Hematopoietic multipotent progenitor cell treated with erythropoietin and hydrocortisone succinate and interleukin-3 and kit ligand, for 8 days (in vitro differentiated cells): ENCODE measurements around the gene ENTPD2.
"Not testable (repeated sequence)": the region's sequence is repeated elsewhere in the genome, so short reads cannot be mapped to it uniquely, and the experiment has no call there.

Source experiments
- DNase-seq: peaks from one replicate; pipeline ENCODE4 v3.0.0-alpha.2; 2015

Gene ENTPD2

DNA sequence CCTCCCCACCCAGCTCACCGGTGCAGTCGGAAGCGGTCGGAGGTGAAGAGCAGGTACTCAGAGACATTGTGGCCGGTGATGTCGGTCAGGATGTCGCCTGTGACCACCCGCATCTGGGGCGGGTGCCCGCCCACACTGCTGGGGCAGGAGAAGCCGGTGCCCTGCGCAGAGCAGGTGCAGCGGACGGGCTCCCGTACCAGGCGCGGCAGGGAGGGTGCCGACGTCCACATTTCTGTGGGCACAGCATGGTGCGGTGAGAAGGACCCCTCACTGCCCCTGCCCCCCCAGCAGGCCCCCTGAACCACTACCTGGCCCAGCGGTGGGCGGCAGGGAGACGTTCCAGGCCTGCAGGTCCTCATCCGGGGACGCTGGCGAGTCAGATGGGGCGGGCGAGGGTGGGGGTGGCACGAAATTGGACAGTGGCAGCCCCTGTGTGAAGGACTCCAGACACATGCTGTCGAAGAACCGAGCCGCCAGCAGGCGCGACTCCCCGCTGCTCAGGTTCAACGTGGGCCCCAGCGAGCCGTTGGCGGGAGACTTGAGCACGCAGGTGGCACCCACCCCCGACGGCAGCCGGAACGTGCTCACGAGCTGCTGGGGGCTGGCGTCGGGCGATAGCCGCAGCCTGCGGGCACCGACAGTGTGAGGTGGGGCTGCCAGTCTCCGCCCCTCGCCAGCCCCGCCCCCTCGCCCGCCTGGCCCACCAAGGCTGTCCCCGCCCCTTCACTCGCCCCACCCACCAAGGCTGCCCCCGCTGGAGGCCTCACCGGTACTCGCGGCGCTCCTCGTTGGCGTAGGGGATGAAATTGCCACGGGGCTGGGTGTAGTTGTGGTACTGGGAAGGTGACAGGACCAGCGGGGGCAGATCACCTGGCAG lies 40.9 kb downstream of the ENTPD2 start:
- DNase-seq = no peak

DNA sequence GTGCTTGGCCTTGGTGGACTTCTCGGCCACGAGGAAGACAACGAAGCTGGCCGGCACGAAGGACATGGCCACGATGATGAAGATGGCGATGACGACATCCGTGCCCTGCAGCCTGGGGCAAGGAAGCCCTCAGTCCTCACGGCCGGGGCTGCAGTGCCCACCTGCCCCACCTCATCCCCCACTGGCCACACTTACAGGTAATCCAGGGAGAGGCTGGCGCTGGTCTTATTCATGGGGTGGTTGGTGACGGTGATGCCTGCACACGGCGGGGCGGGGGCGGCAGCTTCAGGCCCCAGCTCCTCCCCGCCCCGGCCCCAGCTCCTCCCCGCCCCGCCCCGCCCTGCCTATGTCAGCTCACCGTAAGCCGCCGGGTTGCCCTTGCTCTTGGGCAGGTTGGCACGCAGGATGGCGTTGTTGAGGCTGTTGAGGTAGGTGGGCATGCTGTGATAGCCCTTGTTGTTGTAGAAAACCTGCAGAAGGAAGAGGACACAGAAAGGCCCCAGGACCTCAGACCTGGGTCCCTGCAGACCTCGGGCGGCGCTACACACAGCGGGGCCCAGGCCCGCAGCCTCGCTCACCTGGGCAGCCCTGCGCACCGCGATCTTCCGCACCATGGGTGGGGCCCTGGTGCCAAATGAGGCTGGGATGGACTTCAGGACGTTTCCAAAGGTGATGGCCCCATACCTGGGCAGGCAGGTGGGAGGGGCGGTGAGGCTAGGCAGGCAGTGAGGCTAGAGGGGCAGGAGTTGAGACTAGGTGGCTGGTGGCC lies 41.8 kb downstream of the ENTPD2 start:
- DNase-seq = no peak

DNA sequence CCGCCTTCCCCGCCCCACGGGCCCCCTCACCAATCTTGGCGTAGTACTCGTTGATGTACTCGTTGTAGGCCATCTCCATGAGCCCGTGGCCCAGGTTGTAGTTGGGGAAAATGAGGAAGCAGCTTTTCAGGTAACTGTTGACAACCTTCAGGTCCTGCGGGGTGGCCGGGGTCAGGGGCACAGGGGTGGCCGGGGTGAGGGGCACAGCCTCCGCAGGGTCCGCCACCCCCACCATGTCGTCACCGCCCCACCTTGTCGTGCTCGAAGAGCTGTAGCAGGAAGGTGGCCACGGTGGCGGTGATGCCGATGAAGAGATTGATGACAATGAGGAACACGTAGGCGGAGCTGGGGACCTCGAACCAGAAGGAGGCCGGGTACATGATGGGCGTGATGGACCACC lies 42.7 kb downstream of the ENTPD2 start:
- DNase-seq = no peak

DNA sequence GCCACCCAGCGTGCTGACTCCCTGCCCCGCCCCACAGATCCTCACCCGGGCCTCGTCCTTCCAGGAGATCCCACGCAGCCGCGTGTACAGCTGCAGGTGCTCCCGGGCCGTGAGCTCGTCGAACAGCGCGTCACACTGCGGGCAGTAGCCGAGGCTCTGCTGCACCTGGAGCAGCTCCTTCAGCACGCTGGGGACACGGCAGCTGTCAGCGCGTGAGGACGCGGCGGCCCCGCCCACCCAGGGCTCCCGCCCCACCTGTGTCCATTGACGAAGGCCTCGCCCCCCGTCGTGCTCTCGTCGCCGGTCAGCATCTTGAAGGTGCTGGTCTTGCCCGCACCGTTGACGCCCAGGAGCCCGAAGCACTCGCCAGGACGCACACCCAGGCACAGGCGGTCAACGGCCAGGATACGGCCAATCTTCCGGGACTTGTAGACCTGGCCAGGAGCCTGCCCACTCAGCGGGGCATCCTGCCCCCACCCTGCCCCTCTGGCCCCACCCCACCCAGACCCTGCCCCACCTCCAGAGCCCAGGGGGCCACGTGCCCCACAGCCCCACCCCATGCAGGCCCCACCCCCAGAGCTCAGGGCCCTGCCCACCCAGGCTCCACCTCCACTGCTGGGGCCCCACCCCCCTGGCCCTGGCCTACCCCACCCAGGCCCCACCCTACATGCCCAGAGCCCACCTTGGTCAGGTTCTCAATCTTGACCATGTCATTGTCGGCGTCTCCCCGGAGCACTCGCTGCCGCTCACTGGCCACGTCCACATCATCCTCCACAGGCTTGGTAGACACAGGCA lies 43.7 kb downstream of the ENTPD2 start:
- no peak for DNase-seq

DNA sequence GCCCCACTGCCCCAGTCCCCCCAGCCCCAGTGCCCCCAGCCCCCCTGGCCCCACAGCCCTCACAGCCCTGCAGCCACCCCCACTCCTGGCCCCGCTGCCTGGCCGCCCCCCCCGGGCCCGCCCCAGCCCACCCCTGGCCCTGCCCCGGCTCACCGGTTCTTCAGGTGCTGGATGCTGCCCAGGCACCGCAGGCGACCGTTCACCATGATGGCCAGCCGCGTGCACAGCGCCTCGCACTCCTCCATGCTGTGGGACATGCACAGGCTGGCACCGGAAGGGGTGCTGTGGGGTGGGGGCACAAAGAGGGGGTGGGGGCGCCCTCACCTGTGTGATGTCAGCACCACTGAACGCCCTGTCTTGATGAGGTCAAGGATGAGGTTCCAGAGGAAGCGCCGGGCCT lies 44.6 kb downstream of the ENTPD2 start:
- no peak for DNase-seq

DNA sequence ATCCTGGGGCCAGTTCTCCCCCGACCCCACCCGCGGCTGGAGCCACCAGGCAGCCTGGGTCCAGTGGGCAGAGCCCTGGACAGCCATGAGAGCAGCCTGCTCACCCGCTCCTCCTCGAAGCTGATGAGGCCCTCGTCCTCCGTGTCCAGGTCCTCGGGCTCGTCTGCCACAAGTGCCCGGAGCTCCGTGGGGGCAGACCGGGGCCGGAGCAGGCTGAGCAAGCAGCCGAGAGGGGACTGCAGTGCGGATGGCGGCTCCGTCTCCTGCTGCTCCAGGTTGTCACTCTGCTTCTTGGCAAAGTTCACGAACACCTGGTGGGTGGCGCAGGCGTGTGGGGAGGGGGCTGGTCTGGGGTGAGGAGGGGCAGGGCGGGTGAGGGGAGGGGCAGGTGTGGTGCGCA lies 45.5 kb downstream of the ENTPD2 start:
- DNase-seq = no peak

DNA sequence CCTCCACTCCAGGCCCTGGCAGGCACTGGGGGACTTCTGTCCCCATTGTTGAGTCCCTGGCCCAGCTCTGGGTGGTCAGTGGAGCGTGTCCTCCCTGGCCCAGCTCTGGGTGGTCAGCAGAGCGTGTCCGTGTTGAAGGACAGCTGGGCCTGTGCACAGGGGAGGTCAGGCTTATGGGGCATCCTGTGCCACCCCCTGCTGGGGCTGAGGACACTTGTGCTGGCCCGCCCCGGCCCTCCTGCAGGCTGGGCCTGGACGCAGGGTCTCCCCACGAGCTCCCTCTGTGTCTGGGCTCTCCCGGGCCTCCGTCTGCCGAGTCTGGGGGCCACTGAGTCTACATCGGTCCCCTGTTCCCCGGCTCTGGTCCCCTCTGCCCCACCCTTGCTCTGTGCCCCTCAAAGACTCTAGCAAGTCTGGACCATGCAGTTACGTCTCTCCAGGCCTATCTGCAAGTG lies 46.0 kb downstream of the ENTPD2 start:
- DNase-seq = no peak

DNA sequence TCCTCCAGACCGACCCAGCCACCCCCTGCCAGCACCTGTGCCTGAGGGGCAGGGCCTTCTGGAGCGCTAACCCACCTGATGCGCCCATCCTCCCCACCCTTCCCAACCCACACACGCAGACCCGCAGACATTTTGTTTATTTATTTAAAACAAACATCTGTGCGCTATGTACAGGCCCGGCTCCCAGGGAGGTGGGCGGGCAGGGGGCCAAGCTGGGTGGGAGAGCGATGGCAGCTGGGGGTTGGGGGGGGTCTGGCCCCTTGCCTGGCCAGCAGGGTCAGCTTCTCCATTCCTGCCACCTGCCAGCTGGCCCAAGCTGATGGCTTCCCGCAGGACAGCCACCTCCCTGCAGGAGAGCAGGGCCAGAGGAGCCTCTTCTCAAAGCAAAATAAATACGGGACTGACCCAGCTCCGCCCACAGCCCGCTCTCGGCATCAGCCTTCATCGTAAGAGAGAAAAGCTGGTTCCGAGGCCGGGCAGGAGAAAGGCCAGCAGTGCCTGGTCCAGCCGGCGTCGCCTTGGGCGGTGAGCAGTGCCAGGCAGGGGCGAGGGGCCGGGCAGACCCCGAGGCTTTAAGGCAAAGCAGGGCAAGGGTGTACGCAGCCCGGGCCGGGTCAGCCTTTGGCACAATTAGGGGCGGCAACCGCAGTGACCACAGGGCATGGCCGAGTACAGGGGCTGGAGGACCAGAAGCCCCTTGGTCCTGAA lies 46.6 kb downstream of the ENTPD2 start:
- DNase-seq = no peak

DNA sequence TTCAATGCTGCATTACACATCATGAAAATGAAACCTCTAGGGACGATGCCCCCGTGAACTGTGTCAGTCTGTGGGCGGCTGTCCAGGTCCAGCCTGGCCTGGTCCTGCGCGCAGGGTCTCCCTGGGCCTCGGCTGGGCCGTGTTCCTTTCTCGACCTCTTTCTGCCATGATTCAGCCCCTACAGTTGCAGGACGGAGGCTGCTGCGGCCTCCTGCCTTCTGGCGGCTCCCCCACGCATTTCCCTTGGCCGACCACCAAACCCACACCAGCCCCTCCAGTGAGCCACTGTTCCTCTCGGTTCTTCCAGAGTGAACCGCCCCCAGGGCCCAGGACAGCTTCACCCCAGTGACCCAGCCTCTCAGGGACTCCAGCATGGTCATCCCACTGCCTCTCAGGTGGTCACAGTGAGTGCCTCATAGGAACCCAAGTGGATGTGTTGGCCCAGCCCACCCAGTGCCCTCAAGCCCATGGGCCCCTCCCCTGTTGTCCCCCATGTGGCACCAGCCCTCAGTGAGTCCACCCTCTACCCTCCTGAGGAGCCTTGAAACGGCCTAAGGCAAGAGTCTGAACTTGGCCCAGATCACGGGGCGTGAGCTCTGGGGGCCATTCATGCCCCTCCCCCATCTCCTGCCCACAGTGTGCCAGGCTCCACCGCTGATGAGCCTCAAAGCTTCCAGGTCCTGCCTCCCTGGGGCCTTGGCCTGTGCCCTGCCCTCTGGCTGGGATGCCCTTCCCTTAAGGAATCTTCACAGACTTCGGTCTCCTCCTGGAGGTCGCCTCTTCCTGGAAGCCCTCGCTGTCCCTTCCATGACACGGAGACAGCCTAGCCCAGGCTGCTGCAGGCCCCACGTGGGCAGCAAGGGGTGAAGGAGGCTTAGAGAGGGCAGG lies 47.5 kb downstream of the ENTPD2 start:
- no peak for DNase-seq

DNA sequence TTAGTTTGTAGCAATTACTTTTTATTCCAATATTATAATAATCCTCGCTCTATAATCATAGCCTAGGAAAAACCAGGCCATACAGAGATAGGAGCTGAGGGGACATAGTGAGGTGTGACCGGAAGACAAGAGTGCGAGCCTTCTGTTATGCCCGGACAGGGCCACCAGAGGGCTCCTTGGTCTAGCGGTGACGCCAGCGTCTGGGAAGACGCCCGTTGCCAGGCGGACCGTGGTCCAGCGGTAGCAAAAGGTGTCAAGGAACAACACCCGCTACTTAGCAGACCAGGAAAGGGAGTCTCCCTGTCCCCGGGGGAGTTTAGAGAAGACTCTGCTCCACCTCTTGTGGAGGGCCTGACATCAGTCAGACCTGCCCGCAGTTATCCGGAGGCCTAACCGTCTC lies 49.6 kb downstream of the ENTPD2 start:
- DNase-seq = not testable (repeated sequence)

DNA sequence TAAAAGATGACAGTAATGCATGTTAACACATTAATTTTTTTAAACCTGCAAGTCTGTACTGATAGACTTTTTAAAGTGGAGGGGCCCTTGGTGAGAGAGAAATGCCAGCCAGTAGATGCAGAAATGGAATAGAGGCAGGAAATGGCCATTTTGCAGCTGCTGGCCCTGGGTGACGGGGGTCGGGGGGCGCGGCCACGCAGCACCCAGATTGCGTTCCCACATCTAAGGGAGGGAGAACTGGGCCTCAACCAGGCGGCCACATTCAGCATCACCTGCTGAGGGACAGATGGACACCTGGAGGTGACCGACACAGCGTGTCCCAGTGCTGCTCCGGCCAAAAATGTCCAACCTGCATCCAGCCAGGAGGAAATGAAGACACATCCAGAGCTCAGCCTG lies 51.2 kb downstream of the ENTPD2 start:
- no peak for DNase-seq

DNA sequence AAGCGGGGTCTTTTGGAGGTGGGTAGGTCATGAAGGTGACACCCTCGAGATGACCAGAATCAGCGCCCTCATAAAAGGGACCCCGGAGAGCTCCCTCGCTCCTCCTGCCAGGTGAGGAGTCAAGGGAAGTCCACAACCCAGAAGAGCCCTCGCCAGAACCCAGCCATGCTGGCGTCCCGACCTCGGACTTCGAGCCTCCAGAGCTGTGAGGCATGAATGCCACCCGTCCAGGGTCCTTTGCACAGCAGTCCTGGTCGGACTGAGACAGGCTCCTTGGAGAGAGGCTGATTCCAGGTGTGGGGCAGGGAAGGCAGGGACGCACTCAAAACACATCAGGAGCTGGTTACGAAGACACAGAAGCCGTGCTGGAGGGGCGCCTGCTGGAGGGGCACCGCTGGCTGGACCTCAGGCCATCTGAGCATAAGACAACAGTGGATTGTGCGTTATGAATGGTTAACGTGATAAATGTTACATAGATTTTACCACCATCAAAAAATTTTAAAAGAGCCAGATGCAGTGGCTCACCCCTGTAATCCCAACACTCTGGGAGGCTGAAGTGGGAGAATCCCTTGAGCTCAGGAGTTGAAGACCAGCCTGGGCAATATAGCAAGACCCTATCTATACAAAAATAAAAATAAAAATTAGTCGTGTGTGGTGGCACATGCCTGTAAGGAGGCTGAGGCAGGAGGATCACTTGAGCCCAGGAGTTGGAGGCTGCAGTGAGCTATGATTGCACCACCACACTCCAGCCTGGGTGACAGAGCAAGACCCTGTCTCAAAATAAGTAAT lies 51.8 kb downstream of the ENTPD2 start:
- DNase-seq = no peak

DNA sequence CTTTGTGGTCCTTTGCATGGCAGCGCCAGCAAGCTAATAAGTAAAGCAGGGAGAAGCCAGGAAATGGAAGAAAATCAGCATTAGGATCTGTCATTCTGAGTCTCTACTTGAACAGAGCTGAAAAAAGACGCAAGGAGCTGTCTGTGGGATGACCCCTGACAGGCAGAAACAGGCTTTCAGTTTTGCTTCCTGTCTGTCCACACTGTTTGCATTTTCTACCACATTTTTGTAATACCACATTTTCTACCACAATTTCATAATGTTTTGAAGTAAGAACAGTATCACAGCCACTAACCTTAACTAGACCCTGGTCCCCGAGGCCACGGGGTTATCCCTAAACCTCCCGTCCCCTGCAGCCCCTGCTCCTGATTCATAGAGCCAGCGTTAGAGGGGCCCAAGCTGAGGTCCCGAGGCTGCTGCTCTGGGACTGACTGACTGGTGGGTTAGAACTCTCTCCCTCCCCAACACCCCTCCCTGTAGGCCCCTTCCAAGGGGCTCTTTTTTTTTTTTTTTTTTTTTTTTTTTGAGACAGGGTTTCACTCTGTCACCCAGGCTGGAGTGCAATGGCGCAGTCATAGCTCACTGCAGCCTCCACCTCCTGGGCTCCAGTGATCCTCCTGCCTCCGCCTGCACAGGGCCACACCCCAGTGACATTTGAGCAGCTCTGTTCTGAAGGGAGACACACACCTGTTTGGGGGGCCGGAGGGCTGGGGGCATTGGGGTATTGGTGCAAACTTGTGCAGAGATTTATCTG lies 53.5 kb downstream of the ENTPD2 start:
- DNase-seq = no peak
